K562 (cell line): ENCODE results near the gene TLCD1. TPM values are rescaled to one million over a fixed set of nuclear protein-coding genes. Genes with fewer than 3 reads are reported as not detected.

Source experiments
- ASH1L ChIP-seq: fragments of 450-650 bp; IDR thresholded peaks from 2 replicates; pipeline ENCODE4 v1.6.1; 2018; ENCODE audit warnings: borderline replicate concordance, mild to moderate bottlenecking, low read depth; ENCODE audit not compliant: partially characterized antibody
- CLOCK ChIP-seq: fragments of 250-450 bp; sonication (Bioruptor Pico); IDR thresholded peaks from 2 replicates; pipeline ENCODE4 v1.4.0; 2020; ENCODE audit warnings: mild to moderate bottlenecking, moderate library complexity, borderline replicate concordance
- DEAF1 ChIP-seq: fragments of 450-650 bp; formaldehyde crosslinking; IDR thresholded peaks from 2 replicates; pipeline ENCODE4 v1.4.0; 2020; ENCODE audit warnings: mild to moderate bottlenecking, moderate library complexity
- MTF1 ChIP-seq: fragments of 250-450 bp; sonication (Bioruptor Pico); IDR thresholded peaks from 2 replicates; pipeline ENCODE4 v1.9.0; 2021; ENCODE audit warnings: moderate library complexity, mild to moderate bottlenecking, inconsistent platforms, borderline replicate concordance
- NONO ChIP-seq, 2 experiments: fragments of 200-400 bp in 1 of 2; fragments of 450-650 bp in 1 of 2; formaldehyde crosslinking in 1 of 2; IDR thresholded peaks; 2 replicates each; pipeline ENCODE4 v1.6.1; 2017; ENCODE audit warnings: low read depth in 2 of 2, mild to moderate bottlenecking in 2 of 2, moderate library complexity in 2 of 2, low read length in 1 of 2
- NUFIP1 ChIP-seq: fragments of 450-650 bp; IDR thresholded peaks from 2 replicates; pipeline ENCODE4 v1.6.1; 2018; ENCODE audit not compliant: partially characterized antibody
- RBM22 ChIP-seq: fragments of 200-400 bp; formaldehyde crosslinking; IDR thresholded peaks from 2 replicates; pipeline ENCODE4 v1.6.1; 2018; ENCODE audit warnings: low read length, low read depth; ENCODE audit not compliant: poor library complexity, severe bottlenecking
- RUNX1 ChIP-seq: sonication (generic); IDR thresholded peaks from 2 replicates; pipeline ENCODE4 v1.6.1; 2016; ENCODE audit warnings: antibody characterized with exemption, low read depth
- ZNF354B ChIP-seq: fragments of 250-450 bp; sonication (Bioruptor Pico); IDR thresholded peaks from 2 replicates; pipeline ENCODE4 v1.4.0; 2020
- polyA plus RNA-seq, 8 experiments: library from polyadenylated mRNA; depleted of rRNA in 4 of 8; stranded (reverse) in 5 of 8; unstranded in 3 of 8; fragments of >200 nt; fragmentation: Nextera tagmentation in 2 of 8; fragmentation: Illumina TruSeq in 1 of 8; extraction: Ambion mirVana in 2 of 8; extraction: Trizol in 1 of 8; gene quantifications; 2 replicates each; pipeline versions ENCODE4 v1.2.1 to v1.2.3, GENCODE V29; 2011 to 2014; ENCODE audit warnings: inconsistent platforms in 1 of 8, missing spikeins in 1 of 8
- total RNA-seq, 7 experiments: library from RNA; depleted of rRNA in 6 of 7; stranded (reverse); fragments of >200 nt in 6 of 7; fragmentation: Illumina TruSeq in 2 of 7; extraction: Trizol in 2 of 7; gene quantifications; 2 replicates each; pipeline versions ENCODE4 v1.2.1 to v1.2.3, GENCODE V29; 2011 to 2021; ENCODE audit warnings: low replicate concordance in 1 of 7

The TLCD1 gene
- total and polyA plus RNA-seq, 9 of the 15 experiments (the other 6 are each of a cell fraction or from before 2014, with no cell fraction given) = 6.8 to 37.7 (median 21.7) TPM

GRCh38 chr17:28758411-28759121 lies 32.5 kb upstream of the TLCD1 start (continued):
- TF ChIP-seq CLOCK (CRISPR knock-in tag) (no peak), NUFIP1 (no peak), DEAF1 (CRISPR knock-in tag) (no peak), ZNF354B (CRISPR knock-in tag) (no peak), RBM22 (peak; percentile 53), RUNX1 (no peak), MTF1 (no peak), NONO (IDR thresholded peaks at IDR 0.05; ENCODE audit: low read depth in 2 of 2, low read length in 1 of 2) (no peak), ASH1L (no peak)
- TF ChIP-seq, all 486 proteins: peak for 2
